SU-DHL-6 (cell line): Measurements from ENCODE around the gene ZNF335.

Experiments
- CTCF ChIP-seq: fragments of 200-600 bp; sonication (generic); IDR thresholded peaks from one replicate; pipeline ENCODE4 v1.5.1; 2017; ENCODE audit warnings: antibody characterized with exemption, mild to moderate bottlenecking, low read length, moderate library complexity; ENCODE audit not compliant: insufficient read depth, poor library complexity, severe bottlenecking
- EZH2phosphoT487 ChIP-seq: fragments of 200-600 bp; sonication (generic), shearing (Covaris generic); conservative IDR thresholded peaks from 2 replicates; pipeline ENCODE4 v1.6.1; 2018; ENCODE audit warnings: mild to moderate bottlenecking, antibody characterized with exemption, low read length, moderate library complexity, mixed read lengths

GRCh38 chr20:45927071-45927878, 44.7 kb downstream of the ZNF335 start:
- no peak for TF ChIP-seq CTCF
- no peak for TF ChIP-seq EZH2phosphoT487
